Measurements from ENCODE around the gene PPFIA4.

PPFIA4 gene

GRCh38 chr1:203048555-203049051 is 22.3 kb downstream of the PPFIA4 start:
- no peak for TF ChIP-seq CTCF (IDR thresholded peaks at IDR 0.05; ENCODE audit: low read depth, low read length)
- no peak overlapping the region for H3K4me3 ChIP-seq (ENCODE audit: low read depth, low read length)

- no peak overlapping the region for H3K4me3 ChIP-seq (ENCODE audit: low read depth, low read length)
- TF ChIP-seq CTCF (IDR thresholded peaks at IDR 0.05; ENCODE audit: low read depth, low read length): no peak
Measured at GRCh38 chr1:203049077-203049476, 22.8 kb downstream of the PPFIA4 start.

- TF ChIP-seq CTCF (IDR thresholded peaks at IDR 0.05; ENCODE audit: low read depth, low read length): no peak
- H3K4me3 ChIP-seq (ENCODE audit: low read depth, low read length): no peak overlapping the region
Measured at GRCh38 chr1:203049576-203050180, 23.4 kb downstream of the PPFIA4 start.

GRCh38 chr1:203050826-203051225 is 24.5 kb downstream of the PPFIA4 start:
- H3K4me3 ChIP-seq (ENCODE audit: low read depth, low read length): no peak overlapping the region
- TF ChIP-seq CTCF (IDR thresholded peaks at IDR 0.05; ENCODE audit: low read depth, low read length): no peak

- H3K4me3 ChIP-seq (ENCODE audit: low read depth, low read length): no peak overlapping the region
- no peak for TF ChIP-seq CTCF (IDR thresholded peaks at IDR 0.05; ENCODE audit: low read depth, low read length)
Measured at GRCh38 chr1:203051841-203052324, 25.6 kb downstream of the PPFIA4 start.

- no peak overlapping the region for H3K4me3 ChIP-seq (ENCODE audit: low read depth, low read length)
- no peak for TF ChIP-seq CTCF (IDR thresholded peaks at IDR 0.05; ENCODE audit: low read depth, low read length)
Measured at GRCh38 chr1:203052601-203053000, 26.3 kb downstream of the PPFIA4 start.

- TF ChIP-seq CTCF (IDR thresholded peaks at IDR 0.05; ENCODE audit: low read depth, low read length): no peak
- no peak overlapping the region for H3K4me3 ChIP-seq (ENCODE audit: low read depth, low read length)
Measured at GRCh38 chr1:203054184-203054583, 27.9 kb downstream of the PPFIA4 start.

Measured in WI38 (cell line).